Measurements from ENCODE around the gene EMP1. TPM values are rescaled to one million over a fixed set of nuclear protein-coding genes. Genes with fewer than 3 reads are reported as not detected.

EMP1 gene
- total RNA-seq, 4 donors from 2014 or later = 33.5 to 111 (median 73.6) TPM

DNA sequence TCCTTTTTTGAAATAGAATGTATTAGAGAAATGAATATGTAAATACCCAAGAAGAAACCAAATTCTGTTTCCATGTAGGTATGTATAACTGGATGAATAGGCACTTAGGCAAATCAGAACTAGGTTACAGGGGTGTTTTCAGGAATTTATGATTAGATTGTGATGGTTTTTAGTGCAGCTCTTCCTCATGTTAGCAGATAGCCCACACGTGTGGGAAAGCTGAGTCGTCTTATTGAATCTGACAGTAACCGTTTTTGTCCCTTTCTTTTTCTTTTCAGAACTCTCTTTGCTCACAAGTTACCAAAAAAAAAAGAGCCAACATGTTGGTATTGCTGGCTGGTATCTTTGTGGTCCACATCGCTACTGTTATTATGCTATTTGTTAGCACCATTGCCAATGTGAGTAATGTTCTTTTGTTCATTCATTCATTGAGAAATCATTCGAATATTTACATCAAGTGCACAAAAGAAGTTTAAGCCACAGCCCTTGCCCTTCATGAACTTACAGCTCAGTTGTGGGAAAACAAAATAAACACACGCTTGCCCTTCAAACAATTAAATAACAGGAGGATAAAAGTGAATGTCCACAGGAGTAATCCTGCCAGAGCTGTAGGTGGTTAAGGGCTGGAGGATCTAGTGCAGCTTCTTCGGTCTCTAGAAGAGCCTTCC lies 14.8 kb downstream of the EMP1 start:
- peaks cover 28 to 29% of the 10 kb centered on the region in 2 donors for H3K4me1 ChIP-seq
- TF ChIP-seq, protein P1, sequence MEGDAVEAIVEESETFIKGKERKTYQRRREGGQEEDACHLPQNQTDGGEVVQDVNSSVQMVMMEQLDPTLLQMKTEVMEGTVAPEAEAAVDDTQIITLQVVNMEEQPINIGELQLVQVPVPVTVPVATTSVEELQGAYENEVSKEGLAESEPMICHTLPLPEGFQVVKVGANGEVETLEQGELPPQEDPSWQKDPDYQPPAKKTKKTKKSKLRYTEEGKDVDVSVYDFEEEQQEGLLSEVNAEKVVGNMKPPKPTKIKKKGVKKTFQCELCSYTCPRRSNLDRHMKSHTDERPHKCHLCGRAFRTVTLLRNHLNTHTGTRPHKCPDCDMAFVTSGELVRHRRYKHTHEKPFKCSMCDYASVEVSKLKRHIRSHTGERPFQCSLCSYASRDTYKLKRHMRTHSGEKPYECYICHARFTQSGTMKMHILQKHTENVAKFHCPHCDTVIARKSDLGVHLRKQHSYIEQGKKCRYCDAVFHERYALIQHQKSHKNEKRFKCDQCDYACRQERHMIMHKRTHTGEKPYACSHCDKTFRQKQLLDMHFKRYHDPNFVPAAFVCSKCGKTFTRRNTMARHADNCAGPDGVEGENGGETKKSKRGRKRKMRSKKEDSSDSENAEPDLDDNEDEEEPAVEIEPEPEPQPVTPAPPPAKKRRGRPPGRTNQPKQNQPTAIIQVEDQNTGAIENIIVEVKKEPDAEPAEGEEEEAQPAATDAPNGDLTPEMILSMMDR (IDR thresholded peaks at IDR 0.05 in 4 of 5, conservative IDR thresholded peaks at IDR 0.05 in 1 of 5) = no peak
- no peak for TF ChIP-seq POLR2A (IDR thresholded peaks at IDR 0.05)
- no peaks in the 10 kb centered on the region for H3K9me3 ChIP-seq
- intact Hi-C loops (cut with DNase I; ENCODE audit: low total_unique reads) (no loop called here), in situ Hi-C loops (cut with MboI; ENCODE audit: low sequenced_read_pairs in 4 of 4) (loop anchor here (5.0 to 25.0 kb wide), 4 partner anchors 124 to 304 kb away; no protein-coding TSS in a partner anchor)
- H3K27me3 ChIP-seq = no peaks in the 10 kb centered on the region
- H3K4me3 ChIP-seq = no peak overlapping the region
- no peak overlapping the region for H3K27ac ChIP-seq
- H3K36me3 ChIP-seq = peaks cover 0 to 24% of the 10 kb centered on the region in 2 donors
- ATAC-seq (no peak), DNase-seq (no peak)

- no peak overlapping the region for H3K4me3 ChIP-seq
- H3K27me3 ChIP-seq = no peaks in the 10 kb centered on the region
- TF ChIP-seq, protein P1 (IDR thresholded peaks at IDR 0.05 in 4 of 5, conservative IDR thresholded peaks at IDR 0.05 in 1 of 5) = peak; percentile 51 to 77 (median 55)
- TF ChIP-seq POLR2A (IDR thresholded peaks at IDR 0.05) = no peak
- peak; percentile 23 to 55 for ATAC-seq
- no peak overlapping the region for H3K27ac ChIP-seq
- intact Hi-C loops (cut with DNase I; ENCODE audit: low total_unique reads) (loop anchor here (1.0 kb wide), 1 partner anchor 296 kb away; no protein-coding TSS in a partner anchor), in situ Hi-C loops (cut with MboI; ENCODE audit: low sequenced_read_pairs in 4 of 4) (loop anchor here (5.0 to 25.0 kb wide), 4 partner anchors 125 to 305 kb away; no protein-coding TSS in a partner anchor)
- peaks cover 22 to 27% of the 10 kb centered on the region in 2 donors for H3K4me1 ChIP-seq
- H3K36me3 ChIP-seq = peaks cover 0 to 27% of the 10 kb centered on the region in 2 donors
- no peak for DNase-seq
- no peaks in the 10 kb centered on the region for H3K9me3 ChIP-seq
These were observed 15.5 kb downstream of the EMP1 start for GRCh38 chr12:13211859-13212664.

- intact Hi-C loops (cut with DNase I; ENCODE audit: low total_unique reads) = no loop called here
These were observed 18.5 kb downstream of the EMP1 start for GRCh38 chr12:13215056-13215455.

GRCh38 chr12:13218641-13219040 lies 22.1 kb downstream of the EMP1 start:
- Histone ChIP-seq H3K27ac (no peak overlapping the region), H3K4me1 (no peaks in the 10 kb centered on the region), H3K9me3 (no peaks in the 10 kb centered on the region), H3K36me3 (peaks cover 0 to 30% of the 10 kb centered on the region in 2 donors), H3K4me3 (no peak overlapping the region), H3K27me3 (no peaks in the 10 kb centered on the region)
- intact Hi-C loops (cut with DNase I; ENCODE audit: low total_unique reads) (no loop called here), in situ Hi-C loops (cut with MboI; ENCODE audit: low sequenced_read_pairs in 4 of 4) (loop anchor here in 2 of 4 donors (10.0 to 25.0 kb wide), 2 partner anchors 131 to 304 kb away; no protein-coding TSS in a partner anchor)
- ATAC-seq (no peak), DNase-seq (no peak)
- TF ChIP-seq, protein P1 (IDR thresholded peaks at IDR 0.05 in 4 of 5, conservative IDR thresholded peaks at IDR 0.05 in 1 of 5) = no peak
- no peak for TF ChIP-seq POLR2A (IDR thresholded peaks at IDR 0.05)

More at GRCh38 chr12:13215056-13215455, 18.5 kb downstream of the EMP1 start:
- in situ Hi-C loops (cut with MboI; ENCODE audit: low sequenced_read_pairs in 4 of 4) = loop anchor here in 2 of 4 donors (10.0 to 25.0 kb wide), 2 partner anchors 128 to 300 kb away; no protein-coding TSS in a partner anchor
- Histone ChIP-seq H3K36me3 (peaks cover 0 to 31% of the 10 kb centered on the region in 2 donors), H3K4me3 (no peak overlapping the region), H3K4me1 (peaks cover 3 to 4% of the 10 kb centered on the region in 2 donors), H3K27ac (no peak overlapping the region), H3K9me3 (no peaks in the 10 kb centered on the region), H3K27me3 (no peaks in the 10 kb centered on the region)
- no peak for ATAC-seq
- no peak for TF ChIP-seq POLR2A (IDR thresholded peaks at IDR 0.05)
- TF ChIP-seq, protein P1 (IDR thresholded peaks at IDR 0.05 in 4 of 5, conservative IDR thresholded peaks at IDR 0.05 in 1 of 5) = no peak
- DNase-seq = no peak
